Suppressor macrophage treated with lipopolysaccharide for 4 hours (primary cell): ENCODE data around the gene SLC16A4.

Experiments used
- DNase-seq: peaks from one replicate; pipeline ENCODE4 v3.0.0-alpha.2; 2020

Gene SLC16A4

DNA sequence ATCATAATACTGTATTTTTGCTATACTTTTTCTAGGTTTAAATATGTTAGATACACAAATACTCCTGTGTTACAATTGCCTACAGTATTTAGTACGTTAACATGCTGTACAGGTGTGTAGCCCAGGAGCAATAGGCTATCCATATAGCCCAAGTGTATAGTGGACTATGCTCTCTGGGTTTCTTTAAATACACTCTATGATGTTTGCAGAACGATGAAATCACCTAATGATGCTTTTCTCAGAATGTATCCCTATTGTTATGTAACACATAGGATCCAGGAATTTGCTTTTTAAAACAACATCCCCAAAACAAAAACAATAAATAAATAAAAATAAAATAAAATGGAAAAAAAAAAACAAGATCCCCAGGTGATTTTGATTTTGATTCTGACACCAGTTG lies 69.8 kb downstream of the SLC16A4 start:
- DNase-seq: no peak

DNA sequence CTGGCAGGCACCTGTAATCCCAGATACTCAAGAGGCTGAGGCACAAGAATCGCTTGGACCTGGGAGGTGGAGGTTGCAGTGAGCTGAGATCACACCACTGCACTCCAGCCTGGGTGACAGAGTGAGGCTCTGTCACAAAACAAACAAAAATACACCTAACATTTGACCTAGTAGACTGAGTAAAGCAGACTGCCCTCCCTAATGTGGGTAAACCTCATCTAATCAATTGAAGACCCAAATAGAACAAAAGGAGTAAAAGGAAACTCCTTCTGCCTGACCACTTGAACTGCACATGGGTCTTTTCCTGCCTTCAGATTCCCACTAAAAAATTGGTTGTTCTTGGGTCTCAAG lies 70.7 kb downstream of the SLC16A4 start:
- no peak for DNase-seq

DNA sequence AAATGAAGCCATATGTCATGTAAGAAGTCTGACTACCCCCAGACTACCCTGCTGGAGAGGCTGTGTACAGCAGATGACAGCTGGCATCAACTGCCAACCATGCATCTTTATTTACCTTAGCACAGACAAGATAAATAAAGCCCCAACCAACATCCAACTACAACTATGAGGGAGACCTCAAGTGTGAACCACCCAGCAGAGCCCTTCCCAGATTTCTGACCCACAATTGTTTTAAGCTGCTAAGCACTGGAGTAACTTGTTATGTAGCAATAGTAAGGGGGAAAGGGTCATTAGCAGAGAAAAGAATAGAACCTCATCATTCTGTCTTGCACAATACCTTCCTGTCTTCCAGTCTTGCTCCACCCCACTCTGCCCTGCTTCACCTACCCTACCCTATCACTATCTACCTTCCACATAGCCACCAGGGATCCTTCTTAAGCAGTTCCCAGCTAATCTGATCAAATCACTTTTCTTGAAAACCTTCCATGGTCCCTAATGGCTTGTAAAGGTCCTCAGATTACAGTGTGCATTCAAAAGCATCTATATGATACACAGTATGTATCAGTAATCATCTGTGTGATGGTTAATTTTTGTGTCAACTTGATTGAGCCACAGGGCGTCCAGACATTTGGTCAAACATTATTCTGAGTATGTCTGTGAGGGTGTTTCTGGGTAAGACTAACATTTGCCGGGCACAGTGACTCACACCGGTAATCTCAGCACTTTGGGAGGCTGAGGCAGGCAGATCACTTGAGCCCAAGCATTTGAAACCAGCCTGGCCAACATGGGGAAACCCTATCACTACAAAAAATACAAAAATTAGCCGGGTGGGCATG lies 71.3 kb downstream of the SLC16A4 start:
- no peak for DNase-seq

DNA sequence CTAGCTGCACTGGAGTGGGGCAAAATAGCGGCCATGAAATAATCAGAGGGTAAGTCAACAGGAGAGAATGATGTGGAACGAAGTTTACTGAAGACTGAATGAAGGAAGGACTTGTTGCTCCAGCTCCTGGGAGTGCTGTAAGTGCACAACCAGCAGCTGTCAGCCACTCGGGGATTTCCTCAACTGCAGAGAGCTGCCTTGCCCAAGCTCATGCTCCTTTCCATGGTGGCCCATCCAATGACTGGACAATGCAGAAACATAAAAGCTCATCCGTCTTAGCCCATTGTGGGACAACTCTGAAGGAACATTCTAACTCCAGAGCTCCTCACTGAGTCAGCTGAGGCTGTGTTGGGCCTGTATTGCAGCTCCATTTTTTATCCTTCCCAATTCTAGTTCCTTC lies 72.8 kb downstream of the SLC16A4 start:
- no peak for DNase-seq

DNA sequence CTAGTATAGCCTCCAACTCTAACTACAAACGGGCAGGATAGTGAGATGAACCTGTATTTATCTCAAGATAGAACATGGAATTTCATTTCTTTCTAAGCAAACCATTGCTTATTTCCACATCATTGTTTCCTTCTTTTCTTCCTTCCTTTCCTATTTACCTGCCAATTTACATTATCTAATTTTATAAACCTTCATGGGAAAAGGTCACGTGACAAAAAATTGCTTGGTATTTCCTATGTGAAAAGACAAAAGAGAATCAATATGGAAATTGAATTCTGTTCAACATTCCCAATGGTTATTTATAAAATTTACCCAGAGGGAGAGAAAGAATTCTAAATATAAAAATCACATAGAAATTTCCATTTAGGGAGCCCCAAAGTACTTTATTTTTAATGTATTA lies 74.1 kb downstream of the SLC16A4 start:
- no peak for DNase-seq
